ENCODE data around the gene PROSER1.

DNA sequence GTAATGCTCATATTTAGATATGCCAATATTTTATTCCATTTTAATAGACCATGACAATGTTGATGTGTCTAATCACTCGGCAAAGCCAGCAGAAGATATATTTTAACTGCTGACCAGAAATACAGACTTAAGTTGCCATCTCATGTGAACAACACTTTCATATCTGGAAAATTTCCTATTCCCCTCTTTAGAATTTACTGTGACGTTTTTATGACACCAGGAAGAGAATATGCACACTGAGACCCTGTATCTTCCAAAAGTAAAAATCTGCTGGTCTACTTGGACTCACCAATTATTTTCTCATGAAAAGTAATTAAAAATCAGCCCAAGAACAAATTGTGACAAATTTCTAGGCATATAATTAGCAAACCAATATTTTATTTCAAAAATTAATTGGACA lies 2.1 kb downstream of the PROSER1 start:
- TF ChIP-seq CTCF (IDR thresholded peaks at IDR 0.05 in 4 of 5, conservative IDR thresholded peaks at IDR 0.05 in 1 of 5) (no peak), POLR2A (IDR thresholded peaks at IDR 0.05) (no peak)
